NCI-H460 (cell line): ENCODE data around the gene CEP97. TPM values are rescaled to one million over a fixed set of nuclear protein-coding genes. Genes with fewer than 3 reads are reported as not detected.

ENCODE experiments used
- DNase-seq: peaks from one replicate; pipeline ENCODE4 v3.0.0-alpha.2; 2016; ENCODE audit warnings: low read depth; ENCODE audit errors: extremely low read depth
- total RNA-seq: library from RNA; depleted of rRNA; stranded (reverse); fragments of >200 nt; shearing (Covaris generic); gene quantifications from 2 replicates; pipeline ENCODE4 v1.2.3, GENCODE V29; 2014; rRNA removed

The CEP97 gene
- total RNA-seq, 1 experiment from 2014 or later, result 14.9 TPM

GRCh38 chr3:101810022-101810418, 85.6 kb downstream of the CEP97 start:
- DNase-seq, result no peak

GRCh38 chr3:101811875-101812274, 87.5 kb downstream of the CEP97 start:
- DNase-seq, result no peak

DNA sequence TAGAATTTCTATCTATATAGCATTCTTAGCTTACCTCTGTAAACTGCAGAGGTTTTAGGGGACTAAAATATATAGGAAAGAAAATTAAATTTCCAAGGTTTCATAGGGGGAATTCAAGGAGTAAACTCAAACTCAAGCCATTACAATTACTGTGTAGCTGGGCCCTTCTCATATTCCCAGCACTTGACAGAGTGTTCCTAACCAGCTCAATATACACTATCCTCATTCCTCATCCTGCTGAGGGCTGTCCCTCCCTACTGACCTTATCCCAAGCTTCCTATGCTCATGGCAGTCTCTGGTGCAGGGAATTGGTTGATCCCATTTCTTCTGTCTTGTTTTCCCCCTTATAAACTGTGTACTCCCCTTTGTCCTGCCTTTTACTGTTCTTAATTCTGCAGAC, 88.5 kb downstream of the CEP97 start:
- DNase-seq, result no peak

DNA sequence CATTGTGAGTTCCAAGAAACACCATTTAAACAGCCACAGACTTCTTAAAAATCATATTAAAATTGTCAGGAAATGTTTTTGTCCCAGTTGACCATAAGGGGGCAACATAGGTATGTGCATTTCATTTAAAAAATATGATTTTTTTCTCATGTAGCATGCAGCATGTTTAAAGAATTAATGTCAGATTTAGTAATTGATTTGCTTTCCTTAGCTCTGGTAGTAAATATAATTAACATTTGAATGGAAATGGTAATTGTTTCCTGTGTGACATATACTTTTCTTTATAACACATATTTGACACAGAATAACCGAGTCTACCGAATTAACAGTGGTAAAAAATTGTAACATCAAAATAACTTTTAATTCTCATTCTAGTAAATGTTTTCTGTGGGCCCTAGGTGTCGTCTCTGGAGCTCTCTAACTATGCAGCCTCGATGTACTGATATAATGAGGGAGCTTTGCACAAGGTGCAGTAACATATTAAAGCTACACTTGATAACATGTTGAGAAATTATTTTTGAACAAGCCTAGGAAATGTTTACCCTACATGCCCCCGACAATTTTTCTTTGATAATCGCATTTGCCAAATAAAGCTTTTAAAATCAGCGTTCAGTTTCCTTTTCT, 89.5 kb downstream of the CEP97 start:
- no peak for DNase-seq

GRCh38 chr3:101814835-101815234, 90.4 kb downstream of the CEP97 start:
- no peak for DNase-seq

GRCh38 chr3:101816215-101817149, 92.1 kb downstream of the CEP97 start:
- DNase-seq, result no peak

GRCh38 chr3:101817992-101818391, 93.6 kb downstream of the CEP97 start:
- no peak for DNase-seq

GRCh38 chr3:101819649-101820206, 95.3 kb downstream of the CEP97 start:
- no peak for DNase-seq

Other genes starting within 250 kb of the CEP97 start
- 12.1 and 12.3 TPM in 2 replicates for gene SENP7, start 211.4 kb upstream of the CEP97 start, total RNA-seq
- 36.4 and 42.0 TPM in 2 replicates for gene TRMT10C, start 162.7 kb upstream of the CEP97 start, total RNA-seq
- gene PCNP, start 150.4 kb upstream of the CEP97 start, total RNA-seq, result 88.8 and 97.0 TPM in 2 replicates
- gene ZBTB11, start 47.5 kb upstream of the CEP97 start, total RNA-seq, result 22.5 and 23.8 TPM in 2 replicates
- gene RPL24, start 37.9 kb upstream of the CEP97 start, total RNA-seq, result 2,475 and 2,743 TPM in 2 replicates
- 17.1 and 22.6 TPM in 2 replicates for gene NXPE3, start 54.6 kb downstream of the CEP97 start, total RNA-seq
- 4.0 and 4.7 TPM in 2 replicates for gene NFKBIZ, start 124.9 kb downstream of the CEP97 start, total RNA-seq